K562 (cell line): ENCODE measurements around the gene KATNB1. TPM values are rescaled to one million over a fixed set of nuclear protein-coding genes. Genes with fewer than 3 reads are reported as not detected.

Experiments
- ATAC-seq: fragments of 200-7000 bp; cut with Tn5 transposase; 3 replicates; pipeline ENCODE4 v1.9.1; 2020; ENCODE audit warnings: moderate library complexity
- BruUV-seq: library from RNA; stranded (reverse); fragments of 400-500 nt; replicated peaks from 2 replicates; lab custom pipeline; 2021; lab: Mats Ljungman, UMichigan
- CTCF ChIA-PET: fragments of 300-600 bp; formaldehyde crosslinking; extraction: SDS; loops from one replicate; lab custom pipeline; 2021; ENCODE audit warnings: low intra/inter-chr PET ratio; lab: Yijun Ruan, JAX
- POLR2A ChIA-PET: fragments of 300-600, 350-650 bp; sonication (Branson Sonifier 250); formaldehyde crosslinking; extraction: SDS; loops from one replicate; lab custom pipeline; 2021; ENCODE audit warnings: antibody characterized with exemption, inconsistent platforms; lab: Yijun Ruan, JAX
- DNase-seq, 4 experiments: peaks; one replicate each; pipeline versions ENCODE4 v3.0.0 to v3.0.0-alpha.2; 2011 to 2018; ENCODE audit warnings: low spot score in 3 of 4, mixed read lengths in 3 of 4; ENCODE audit errors: extremely low read depth in 1 of 4
- FAIRE-seq: peaks from 2 replicates; lab custom pipeline; 2011; peaks lifted over from hg19 to GRCh38; lab: Jason Lieb, UNC
- H2AFZ ChIP-seq: 2 replicates; pipeline ENCODE4 v1.6.0; 2011; ENCODE audit warnings: low read depth, low read length, control low read depth, inconsistent platforms
- H3K27ac ChIP-seq: fragments of 200-600 bp; 3 replicates; pipeline ENCODE4 v1.8.0; 2011; ENCODE audit warnings: low read depth, mild to moderate bottlenecking, control low read depth, inconsistent platforms, low read length, moderate library complexity, mixed read lengths; ENCODE audit errors: extremely low read depth
- H3K27me3 ChIP-seq, 2 experiments: fragments of 300-600 bp in 1 of 2; 2 replicates in 1 of 2; 3 replicates in 1 of 2; pipeline versions ENCODE4 v1.6.0 to v1.8.0; 2011; ENCODE audit warnings: inconsistent platforms in 2 of 2, low read length in 2 of 2, mild to moderate bottlenecking in 1 of 2, mixed read lengths in 1 of 2, moderate library complexity in 1 of 2; ENCODE audit not compliant: control insufficient read depth in 2 of 2, insufficient read depth in 2 of 2
- H3K36me3 ChIP-seq: fragments of 300-600 bp; 3 replicates; pipeline ENCODE4 v1.8.0; 2011; ENCODE audit warnings: mild to moderate bottlenecking, low read length, inconsistent platforms; ENCODE audit not compliant: control insufficient read depth, insufficient read depth
- H3K4me1 ChIP-seq, 2 experiments: fragments of 200-600 bp in 1 of 2; replicated peaks in 1 of 2; 2 replicates in 1 of 2; 3 replicates in 1 of 2; pipeline versions ENCODE4 v1.5.1 to v1.8.0; 2011; ENCODE audit warnings: inconsistent platforms in 2 of 2, low read length in 2 of 2, mild to moderate bottlenecking in 1 of 2, mixed read lengths in 1 of 2, moderate library complexity in 1 of 2; ENCODE audit not compliant: control insufficient read depth in 2 of 2, insufficient read depth in 2 of 2
- H3K4me2 ChIP-seq: 2 replicates; pipeline ENCODE4 v1.6.1; 2011; ENCODE audit warnings: low read length, control low read depth, inconsistent platforms, mixed read lengths; ENCODE audit not compliant: insufficient read depth
- H3K4me3 ChIP-seq: fragments of 200-600 bp; sonication (generic), shearing (Covaris generic); 2 replicates; pipeline ENCODE4 v1.5.1; 2016; ENCODE audit warnings: control low read depth, inconsistent platforms
- H3K79me2 ChIP-seq: fragments of 200-600 bp; 3 replicates; pipeline ENCODE4 v1.8.0; 2011; ENCODE audit warnings: low read length, inconsistent platforms; ENCODE audit not compliant: control insufficient read depth, insufficient read depth
- H3K9ac ChIP-seq, 2 experiments: 2 replicates each; pipeline versions ENCODE4 v1.6.0 to v1.6.1; 2011; ENCODE audit warnings: low read depth in 2 of 2, low read length in 2 of 2, control low read depth in 1 of 2, inconsistent platforms in 1 of 2, mild to moderate bottlenecking in 1 of 2, mixed read lengths in 1 of 2; ENCODE audit not compliant: insufficient read depth in 1 of 2
- H3K9me1 ChIP-seq: one replicate; pipeline ENCODE4 v1.6.0; 2011; ENCODE audit warnings: inconsistent platforms, mild to moderate bottlenecking, low read length, moderate library complexity; ENCODE audit not compliant: control insufficient read depth, insufficient read depth
- H3K9me3 ChIP-seq: replicated peaks from 2 replicates; pipeline ENCODE4 v1.5.1; 2011; ENCODE audit warnings: low read depth, low read length, inconsistent platforms; ENCODE audit not compliant: control insufficient read depth, insufficient read depth
- H4K20me1 ChIP-seq: replicated peaks from 2 replicates; pipeline ENCODE4 v1.6.1; 2011; ENCODE audit warnings: low read length, inconsistent platforms, mixed read lengths; ENCODE audit not compliant: control insufficient read depth, insufficient read depth
- CBX3 ChIP-seq, 2 experiments: IDR thresholded peaks; 1 replicate in 1 of 2; 2 replicates in 1 of 2; pipeline ENCODE4 v1.6.1; 2012; ENCODE audit warnings: inconsistent platforms in 2 of 2, low read length in 2 of 2, borderline replicate concordance in 1 of 2, control low read depth in 1 of 2
- HSF4 ChIP-seq: fragments of 250-450 bp; sonication (Bioruptor Pico); IDR thresholded peaks from 2 replicates; pipeline ENCODE4 v2.1.2; 2022; ENCODE audit warnings: mild to moderate bottlenecking, moderate library complexity, borderline replicate concordance
- MCM2 ChIP-seq: fragments of 450-650 bp; IDR thresholded peaks from 2 replicates; pipeline ENCODE4 v1.6.1; 2017; ENCODE audit warnings: low read depth, mild to moderate bottlenecking
- NCOA2 ChIP-seq, 2 experiments: fragments of 450-650 bp; IDR thresholded peaks; 2 replicates each; pipeline ENCODE4 v1.6.1; 2018; ENCODE audit warnings: mild to moderate bottlenecking in 2 of 2, moderate library complexity in 1 of 2; ENCODE audit not compliant: partially characterized antibody in 2 of 2
- RBFOX2 ChIP-seq: fragments of 200-400 bp; formaldehyde crosslinking; IDR thresholded peaks from 2 replicates; pipeline ENCODE4 v1.6.1; 2017; ENCODE audit warnings: low read depth, mild to moderate bottlenecking, low read length, moderate library complexity
- SAFB ChIP-seq: fragments of 200-400 bp; formaldehyde crosslinking; IDR thresholded peaks from 2 replicates; pipeline ENCODE4 v1.6.1; 2017; ENCODE audit warnings: low read depth, low read length, borderline replicate concordance
- SP2 ChIP-seq: IDR thresholded peaks from 2 replicates; pipeline ENCODE4 v1.6.1; 2011; ENCODE audit warnings: mild to moderate bottlenecking, low read depth, low read length, moderate library complexity; ENCODE audit not compliant: poor library complexity, severe bottlenecking; ENCODE audit errors: extremely low read depth
- SREBF1 ChIP-seq: fragments of 150-350 bp; IDR thresholded peaks from 2 replicates; pipeline ENCODE4 v1.6.1; 2014; ENCODE audit warnings: antibody characterized with exemption, low read depth, low read length, borderline replicate concordance
- TAF7 ChIP-seq: fragments of 450-650 bp; IDR thresholded peaks from 2 replicates; pipeline ENCODE4 v1.6.1; 2016; ENCODE audit warnings: missing genetic modification characterization, missing compliant biosample characterization
- ZC3H11A ChIP-seq: IDR thresholded peaks from 2 replicates; pipeline ENCODE4 v1.6.1; 2012; ENCODE audit warnings: low read depth, low read length, improper control_type of control experiment
- ZNF644 ChIP-seq: fragments of 200-800 bp; sonication (Bioruptor generic); IDR thresholded peaks from 2 replicates; pipeline ENCODE4 v1.6.1; 2016; ENCODE audit warnings: low read depth, missing genetic modification characterization, missing compliant biosample characterization
- WGBS: fragments of 100-300 bp; shearing (Covaris generic); methylation state at CpG from one replicate; pipeline ENCODE4 v1.1.6; 2016; ENCODE audit warnings: low coverage, mixed read lengths; ENCODE audit not compliant: insufficient coverage; ENCODE audit errors: missing lambda C conversion rate; 5-methylcytosine and 5-hydroxymethylcytosine counted together
- in situ Hi-C: fragments of 300-500 bp; cut with MboI; formaldehyde crosslinking; loops from 4 replicates; pipeline ENCODE4 v1.15.0; 2018; ENCODE audit warnings: inconsistent platforms, mixed read lengths
- intact Hi-C: fragments of 100-400 bp; cut with micrococcal nuclease; formaldehyde crosslinking; loops from 2 replicates; pipeline ENCODE4 v1.14.2; 2022
- polyA plus RNA-seq, 8 experiments: library from polyadenylated mRNA; depleted of rRNA in 4 of 8; stranded (reverse) in 5 of 8; unstranded in 3 of 8; fragments of >200 nt; fragmentation: Nextera tagmentation in 2 of 8; fragmentation: Illumina TruSeq in 1 of 8; extraction: Ambion mirVana in 2 of 8; extraction: Trizol in 1 of 8; gene quantifications; 2 replicates each; pipeline versions ENCODE4 v1.2.1 to v1.2.3, GENCODE V29; 2011 to 2014; ENCODE audit warnings: inconsistent platforms in 1 of 8, missing spikeins in 1 of 8
- total RNA-seq, 7 experiments: library from RNA; depleted of rRNA in 6 of 7; stranded (reverse); fragments of >200 nt in 6 of 7; fragmentation: Illumina TruSeq in 2 of 7; extraction: Trizol in 2 of 7; gene quantifications; 2 replicates each; pipeline versions ENCODE4 v1.2.1 to v1.2.3, GENCODE V29; 2011 to 2021; ENCODE audit warnings: low replicate concordance in 1 of 7
- TF ChIP-seq, protein P1 (sequence below): fragments of 250-450 bp; sonication (Bioruptor Pico); IDR thresholded peaks from 2 replicates; pipeline ENCODE4 v1.8.0; 2021; ENCODE audit warnings: borderline replicate concordance, mild to moderate bottlenecking, moderate library complexity; ENCODE audit not compliant: poor library complexity, severe bottlenecking

KATNB1 gene
- total and polyA plus RNA-seq, 9 of the 15 experiments (the other 6 are each of a cell fraction or from before 2014, with no cell fraction given): 1.2 to 52.6 (median 21.9) TPM

DNA sequence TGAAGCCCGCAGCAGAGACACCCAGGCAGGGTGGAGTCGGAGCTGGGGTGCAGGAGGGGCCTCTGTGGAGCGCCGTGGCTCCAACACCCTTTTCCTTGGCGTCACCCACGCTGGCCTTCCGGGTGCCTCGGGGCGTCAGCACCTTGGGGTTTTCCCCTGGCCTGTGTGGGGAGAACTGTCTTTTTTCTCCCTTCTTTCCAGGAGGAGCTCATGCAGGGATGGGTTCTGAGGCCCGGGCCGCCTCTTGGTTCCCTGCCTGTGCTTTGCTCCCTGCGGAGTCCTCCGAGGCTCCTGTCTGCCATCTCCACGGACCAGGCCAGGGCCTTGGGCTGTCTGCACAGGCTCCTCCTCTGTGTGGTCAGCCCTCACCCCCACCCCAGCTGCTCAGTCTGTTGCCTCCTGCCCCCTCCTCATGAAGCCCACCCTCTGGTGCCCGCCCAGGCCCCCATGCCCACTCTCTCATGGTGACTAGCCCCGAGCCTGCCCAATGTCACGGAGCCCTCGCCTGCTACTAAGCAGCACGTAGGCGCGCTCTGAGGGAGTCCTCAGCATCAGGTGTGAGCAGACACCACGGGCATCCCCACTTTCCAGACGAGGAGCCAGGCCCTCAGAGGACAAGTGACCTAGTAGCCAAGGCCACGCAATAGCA lies 5.0 kb downstream of the KATNB1 start:
- Histone ChIP-seq H3K9me1 (no peaks in the 10 kb centered on the region), H3K4me2 (no peak overlapping the region), H3K79me2 (peaks cover 9% of the 10 kb centered on the region; the same call in 1 of the 3 replicates), H4K20me1 (no peaks in the 10 kb centered on the region), H3K4me1 (peaks cover 19 to 47% of the 10 kb centered on the region in 2 experiments), H3K36me3 (peaks cover 35% of the 10 kb centered on the region; the same call in 2 of the 3 replicates), H3K27ac (no peak overlapping the region), H3K27me3 (no peaks in the 10 kb centered on the region), H3K9me3 (no peaks in the 10 kb centered on the region), H3K4me3 (no peak overlapping the region), H2AFZ (no peak overlapping the region), H3K9ac (peak overlapping the region in 1 of 2 experiments; percentile 46; a peak in 2 of 4 replicates)
- 85% methylated on average over 21 of the region's 24 CpGs for WGBS
- ATAC-seq: no peak
- ChIA-PET CTCF (no interaction called here), POLR2A (interaction anchor here (0.6 to 0.8 kb wide), 3 partner anchors 15 to 237 kb away, joined by 3 to 4 read pairs (median 3); no protein-coding TSS in a partner anchor)
- no peak for FAIRE-seq
- BruUV-seq: no TSS peak
- in situ Hi-C loops: no loop called here
- no peak for DNase-seq
- TF ChIP-seq SAFB: no peak
- 0 out of 2 replicates have a peak, but pooled peaks have one; percentile 39 for TF ChIP-seq RBFOX2
- intact Hi-C loops: no loop called here

DNA sequence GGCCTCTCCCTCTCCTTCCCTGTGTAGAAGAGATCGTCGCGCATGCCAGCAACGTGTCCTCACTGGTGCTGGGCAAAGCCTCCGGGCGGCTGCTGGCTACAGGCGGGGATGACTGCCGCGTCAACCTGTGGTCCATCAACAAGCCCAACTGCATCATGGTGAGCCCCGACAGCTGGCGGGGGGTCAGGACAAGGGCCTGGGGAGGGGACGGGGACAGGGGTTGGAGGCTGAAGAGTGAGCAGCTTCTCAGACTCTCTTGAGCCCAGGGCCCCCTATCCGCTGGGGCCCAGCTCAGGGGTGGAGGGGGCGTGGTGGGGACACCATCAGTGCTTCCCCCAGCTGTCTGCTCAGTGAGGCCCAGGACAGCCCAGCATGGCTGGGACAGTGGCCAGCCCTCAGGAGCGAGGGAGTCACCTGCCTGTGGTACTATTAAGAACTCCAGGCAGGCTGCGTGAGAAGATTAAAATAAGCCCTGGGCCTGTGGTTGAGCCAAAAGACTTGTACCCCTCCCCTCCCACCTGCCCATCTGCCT lies 6.2 kb downstream of the KATNB1 start:
- WGBS: 78% methylated on average over 9 of the region's 16 CpGs
- BruUV-seq: no TSS peak
- CTCF ChIA-PET: no interaction called here

More for the DNA sequence above, 6.2 kb downstream of the KATNB1 start:
- Histone ChIP-seq H3K9me1 (no peaks in the 10 kb centered on the region), H3K4me1 (peaks cover 18 to 35% of the 10 kb centered on the region in 2 experiments), H3K9ac (peak overlapping the region in 1 of 2 experiments; percentile 46; a peak in 1 of 4 replicates), H3K4me2 (no peak overlapping the region), H3K27me3 (no peaks in the 10 kb centered on the region), H4K20me1 (no peaks in the 10 kb centered on the region), H3K4me3 (no peak overlapping the region), H3K27ac (no peak overlapping the region), H3K9me3 (no peaks in the 10 kb centered on the region), H3K36me3 (peaks cover 35% of the 10 kb centered on the region; the same call in 2 of the 3 replicates), H3K79me2 (peaks cover 4% of the 10 kb centered on the region; the same call in 1 of the 3 replicates), H2AFZ (no peak overlapping the region)
- DNase-seq: no peak
- FAIRE-seq: no peak
- in situ Hi-C loops (no loop called here), intact Hi-C loops (no loop called here)
- ATAC-seq: peak; percentile 57
- TF ChIP-seq, protein P1, sequence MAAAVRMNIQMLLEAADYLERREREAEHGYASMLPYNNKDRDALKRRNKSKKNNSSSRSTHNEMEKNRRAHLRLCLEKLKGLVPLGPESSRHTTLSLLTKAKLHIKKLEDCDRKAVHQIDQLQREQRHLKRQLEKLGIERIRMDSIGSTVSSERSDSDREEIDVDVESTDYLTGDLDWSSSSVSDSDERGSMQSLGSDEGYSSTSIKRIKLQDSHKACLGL (CRISPR knock-in tag): no peak
- TF ChIP-seq ZC3H11A (no peak), CBX3 (IDR thresholded peaks at IDR 0.05; ENCODE audit: borderline replicate concordance in 1 of 2, low read length in 2 of 2) (no peak), SREBF1 (no peak), NCOA2 (IDR thresholded peaks at IDR 0.05; ENCODE audit: partially characterized antibody in 2 of 2) (no peak), HSF4 (CRISPR knock-in tag) (no peak), TAF7 (tag) (no peak), MCM2 (no peak), ZNF644 (tag) (no peak), SP2 (no peak)
- POLR2A ChIA-PET: interaction anchor here (0.6 to 0.7 kb wide), 2 partner anchors 37 to 70 kb away, joined by 3 read pairs; no protein-coding TSS in a partner anchor
